ENCODE results near the gene ACTG1. TPM values are rescaled to one million over a fixed set of nuclear protein-coding genes. Genes with fewer than 3 reads are reported as not detected.

Gene ACTG1
- 1,000 to 10,000 TPM in 3 of 4 donors, 100 to 1,000 TPM in 1; 829 to 1,848 (median 1,550) TPM for total RNA-seq

DNA sequence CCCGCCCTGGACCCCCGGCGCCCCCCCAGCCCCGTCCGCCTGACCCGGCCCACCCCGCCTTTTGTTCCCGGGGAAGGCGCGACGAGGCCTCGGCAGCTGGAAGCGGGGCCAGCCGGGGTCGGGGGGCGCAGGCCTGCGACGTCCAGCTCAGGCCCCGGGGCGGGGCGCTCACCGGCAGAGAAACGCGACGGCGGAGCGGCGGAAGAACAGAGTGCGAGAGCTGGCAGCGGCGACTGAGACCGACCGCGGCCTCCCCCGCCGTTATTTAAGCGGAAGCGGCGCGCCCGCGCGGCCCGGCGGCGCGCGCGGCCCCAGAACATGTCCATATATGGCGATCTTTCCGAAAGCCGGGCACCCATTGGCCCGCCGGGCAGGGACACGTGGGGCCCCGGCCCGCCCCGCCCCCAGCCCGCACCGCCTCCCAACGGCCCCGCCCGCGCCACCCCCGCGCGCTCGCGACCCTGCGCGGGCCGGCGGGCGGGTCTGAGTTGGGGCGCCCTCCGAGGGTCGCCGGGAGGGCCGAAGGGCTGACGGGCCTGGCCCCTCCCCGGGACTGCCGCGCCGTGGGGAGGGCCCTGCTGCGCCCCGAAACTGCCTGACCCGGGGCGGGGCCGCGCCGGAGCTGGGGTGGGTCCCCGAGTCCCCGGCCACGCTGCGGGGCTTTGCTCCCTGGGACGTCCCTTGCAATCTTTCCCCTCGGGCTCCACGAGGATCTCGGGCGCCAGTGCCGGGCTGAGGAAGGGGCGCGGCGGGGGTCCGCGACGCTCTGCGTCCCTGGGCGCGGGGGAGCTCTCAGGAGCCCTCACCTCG lies at the start of gene ACTG1:
ACTG1 (minus strand) TSS at position 238 of the 810 bp plus-strand sequence. CDS start 445 bp downstream, outside the sequence.
- H3K9me3 ChIP-seq, result no peaks in the 10 kb centered on the region
- H3K4me3 ChIP-seq, result peak within 1 kb of the TSS; percentile 70 to 83
- H3K27me3 ChIP-seq, result no peaks in the 10 kb centered on the region
- H3K4me1 ChIP-seq, result peaks cover 0 to 62% (median 29%) of the 10 kb centered on the region in 3 donors
- WGBS, 2 donors (ENCODE audit: low coverage in 1 of 2), result no CpG with 5 or more reads among the region's 111 CpGs
- ATAC-seq, result peak; percentile 81
- peak within 1 kb of the TSS; percentile 94 to 100 (median 98) for H3K27ac ChIP-seq
- TF ChIP-seq POLR2AphosphoS5 (IDR thresholded peaks at IDR 0.05) (peak; percentile 99), EP300 (IDR thresholded peaks at IDR 0.05) (no peak), POLR2A (IDR thresholded peaks at IDR 0.05) (peak; percentile 99)
- TF ChIP-seq, protein P1, sequence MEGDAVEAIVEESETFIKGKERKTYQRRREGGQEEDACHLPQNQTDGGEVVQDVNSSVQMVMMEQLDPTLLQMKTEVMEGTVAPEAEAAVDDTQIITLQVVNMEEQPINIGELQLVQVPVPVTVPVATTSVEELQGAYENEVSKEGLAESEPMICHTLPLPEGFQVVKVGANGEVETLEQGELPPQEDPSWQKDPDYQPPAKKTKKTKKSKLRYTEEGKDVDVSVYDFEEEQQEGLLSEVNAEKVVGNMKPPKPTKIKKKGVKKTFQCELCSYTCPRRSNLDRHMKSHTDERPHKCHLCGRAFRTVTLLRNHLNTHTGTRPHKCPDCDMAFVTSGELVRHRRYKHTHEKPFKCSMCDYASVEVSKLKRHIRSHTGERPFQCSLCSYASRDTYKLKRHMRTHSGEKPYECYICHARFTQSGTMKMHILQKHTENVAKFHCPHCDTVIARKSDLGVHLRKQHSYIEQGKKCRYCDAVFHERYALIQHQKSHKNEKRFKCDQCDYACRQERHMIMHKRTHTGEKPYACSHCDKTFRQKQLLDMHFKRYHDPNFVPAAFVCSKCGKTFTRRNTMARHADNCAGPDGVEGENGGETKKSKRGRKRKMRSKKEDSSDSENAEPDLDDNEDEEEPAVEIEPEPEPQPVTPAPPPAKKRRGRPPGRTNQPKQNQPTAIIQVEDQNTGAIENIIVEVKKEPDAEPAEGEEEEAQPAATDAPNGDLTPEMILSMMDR (IDR thresholded peaks at IDR 0.05), result no peak
- H3K36me3 ChIP-seq, result peaks cover 0 to 40% of the 10 kb centered on the region in 2 donors

- no peak overlapping the region for H3K27ac ChIP-seq
- H3K27me3 ChIP-seq, result no peaks in the 10 kb centered on the region
- no peak overlapping the region for H3K4me3 ChIP-seq
- 63 to 90% methylated on average over 3 to 4 of the region's 4 CpGs for WGBS, 2 donors (ENCODE audit: low coverage in 1 of 2)
- TF ChIP-seq POLR2A (IDR thresholded peaks at IDR 0.05), result no peak
- TF ChIP-seq, protein P1 (IDR thresholded peaks at IDR 0.05), result no peak
- TF ChIP-seq POLR2AphosphoS5 (IDR thresholded peaks at IDR 0.05), result no peak
- no peak for TF ChIP-seq EP300 (IDR thresholded peaks at IDR 0.05)
- peaks cover 0 to 99% of the 10 kb centered on the region in 2 donors for H3K36me3 ChIP-seq
- H3K9me3 ChIP-seq, result no peaks in the 10 kb centered on the region
- H3K4me1 ChIP-seq, result peaks cover 4 to 13% (median 9%) of the 10 kb centered on the region in 3 donors
- no peak for ATAC-seq
Observed at GRCh38 chr17:81561494-81561885, 48.9 kb upstream of the ACTG1 start.

- H3K9me3 ChIP-seq, result no peaks in the 10 kb centered on the region
- no peaks in the 10 kb centered on the region for H3K27me3 ChIP-seq
- no peak overlapping the region for H3K27ac ChIP-seq
- peaks cover 0 to 81% of the 10 kb centered on the region in 2 donors for H3K36me3 ChIP-seq
- no peak overlapping the region for H3K4me3 ChIP-seq
- no peak for TF ChIP-seq POLR2AphosphoS5 (IDR thresholded peaks at IDR 0.05)
- no peak for TF ChIP-seq POLR2A (IDR thresholded peaks at IDR 0.05)
- TF ChIP-seq, protein P1 (IDR thresholded peaks at IDR 0.05), result no peak
- TF ChIP-seq EP300 (IDR thresholded peaks at IDR 0.05), result no peak
- ATAC-seq, result peak; percentile 24
- 90% methylated on average over 2 of the region's 27 CpGs; no CpG with 5 or more reads in 1 of the 2 donors for WGBS, 2 donors (ENCODE audit: low coverage in 1 of 2)
- H3K4me1 ChIP-seq, result peaks cover 0 to 1% (median 0%) of the 10 kb centered on the region in 3 donors
Observed at GRCh38 chr17:81558941-81559806, 46.6 kb upstream of the ACTG1 start.

DNA sequence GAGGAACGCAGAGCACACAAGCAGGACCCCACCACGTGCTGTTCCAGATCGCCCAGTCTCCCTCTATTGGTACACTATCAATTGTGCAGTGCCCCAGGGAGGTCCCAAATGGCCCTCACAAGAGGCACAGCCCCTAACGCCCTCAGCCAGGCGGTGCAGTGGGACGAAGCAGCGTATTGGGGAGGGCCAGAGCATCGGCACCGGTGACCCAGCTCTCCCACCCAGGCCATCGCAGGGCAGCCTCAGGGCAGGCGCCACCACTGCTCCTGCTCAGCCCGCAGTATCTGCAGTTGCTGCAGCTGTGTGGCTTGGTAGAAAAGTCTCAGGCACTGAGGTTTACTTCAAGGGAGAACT lies 45.5 kb upstream of the ACTG1 start:
- no peaks in the 10 kb centered on the region for H3K9me3 ChIP-seq
- no peak overlapping the region for H3K27ac ChIP-seq
- peaks cover 0 to 71% of the 10 kb centered on the region in 2 donors for H3K36me3 ChIP-seq
- TF ChIP-seq EP300 (IDR thresholded peaks at IDR 0.05) (no peak), POLR2AphosphoS5 (IDR thresholded peaks at IDR 0.05) (no peak), POLR2A (IDR thresholded peaks at IDR 0.05) (no peak)
- TF ChIP-seq, protein P1 (IDR thresholded peaks at IDR 0.05), result no peak
- no peaks in the 10 kb centered on the region for H3K27me3 ChIP-seq
- H3K4me1 ChIP-seq, result peaks cover 0 to 12% (median 8%) of the 10 kb centered on the region in 3 donors
- WGBS, 2 donors (ENCODE audit: low coverage in 1 of 2), result 100% methylated on average over 1 of the region's 12 CpGs; no CpG with 5 or more reads in 1 of the 2 donors
- H3K4me3 ChIP-seq, result no peak overlapping the region
- no peak for ATAC-seq
